ENCODE data around the gene FCRLB. TPM values are rescaled to one million over a fixed set of nuclear protein-coding genes. Genes with fewer than 3 reads are reported as not detected.
A peak's percentile ranks its signal among the peaks of the same experiment; 100 is the strongest.

FCRLB gene
- total and polyA plus RNA-seq, 2 of the 13 experiments (the other 11 are each of a cell fraction or from before 2014, with no cell fraction given): 0.08 to 0.11 TPM

- TF ChIP-seq CREB1 (IDR thresholded peaks at IDR 0.05): no peak
- TF ChIP-seq CREB1 (CRISPR knock-in tag; IDR thresholded peaks at IDR 0.05): peak; percentile 38; the same call in 1 of the 2 replicates
- no peak for TF ChIP-seq ZNF235 (CRISPR knock-in tag; IDR thresholded peaks at IDR 0.05; ENCODE audit: borderline replicate concordance)
- peak; percentile 96 for TF ChIP-seq MIXL1 (CRISPR knock-in tag; IDR thresholded peaks at IDR 0.05)
- peak; percentile 76 for TF ChIP-seq CHD4 (IDR thresholded peaks at IDR 0.05; ENCODE audit: borderline replicate concordance, low read length)
- TF ChIP-seq SOX13 (IDR thresholded peaks at IDR 0.05): no peak
- TF ChIP-seq SOX13 (CRISPR knock-in tag; conservative IDR thresholded peaks at IDR 0.05 in 1 of 2, IDR thresholded peaks at IDR 0.05 in 1 of 2): peak in 1 of 2 experiments; percentile 80; a peak in 2 of 4 replicates
- TF ChIP-seq ZEB1 (IDR thresholded peaks at IDR 0.05; ENCODE audit: insufficient replicate concordance, low read depth): no peak
- no peak for TF ChIP-seq ZNF329 (CRISPR knock-in tag; IDR thresholded peaks at IDR 0.05; ENCODE audit: low read depth)
- no peak for TF ChIP-seq DDIT3 (CRISPR knock-in tag; IDR thresholded peaks at IDR 0.05)
- no peak for TF ChIP-seq ZNF589 (CRISPR knock-in tag; conservative IDR thresholded peaks at IDR 0.05)
- TF ChIP-seq HHEX (CRISPR knock-in tag; IDR thresholded peaks at IDR 0.05): peak; percentile 56; the same call in 1 of the 2 replicates
- TF ChIP-seq SNAPC4 (CRISPR knock-in tag; IDR thresholded peaks at IDR 0.05): no peak
- TF ChIP-seq MIER2 (CRISPR knock-in tag; IDR thresholded peaks at IDR 0.05): no peak
- TF ChIP-seq GATA4 (IDR thresholded peaks at IDR 0.05; ENCODE audit: borderline replicate concordance, low read depth): no peak
- TF ChIP-seq MNT (IDR thresholded peaks at IDR 0.05): no peak
- TF ChIP-seq NCOA5 (CRISPR knock-in tag; IDR thresholded peaks at IDR 0.05): no peak
- TF ChIP-seq CREB3 (CRISPR knock-in tag; IDR thresholded peaks at IDR 0.05): no peak
- no peak for TF ChIP-seq SMARCE1 (IDR thresholded peaks at IDR 0.05; ENCODE audit: borderline replicate concordance)
- TF ChIP-seq PPARG (CRISPR knock-in tag; conservative IDR thresholded peaks at IDR 0.05): 0 out of 2 replicates have a peak, but pooled peaks have one; percentile 18
- no peak for TF ChIP-seq MBD4 (IDR thresholded peaks at IDR 0.05; ENCODE audit: borderline replicate concordance, low read length)
- TF ChIP-seq WIZ (CRISPR knock-in tag; IDR thresholded peaks at IDR 0.05): no peak
- TF ChIP-seq PHF5A (CRISPR knock-in tag; IDR thresholded peaks at IDR 0.05; ENCODE audit: low read depth, unreplicated experiment): no peak
- TF ChIP-seq ZNF775 (CRISPR knock-in tag; IDR thresholded peaks at IDR 0.05; ENCODE audit: borderline replicate concordance): no peak
- TF ChIP-seq HMG20B (CRISPR knock-in tag; conservative IDR thresholded peaks at IDR 0.05): no peak
- no peak for TF ChIP-seq SRSF1 (optimal IDR thresholded peaks at IDR 0.05; ENCODE audit: low read depth, low read length)
Measured at GRCh38 chr1:161702250-161702649, 19.1 kb upstream of the FCRLB start (continued).

All from HepG2 (cell line).